ENCODE data around the gene PANK1. TPM values are rescaled to one million over a fixed set of nuclear protein-coding genes. Genes with fewer than 3 reads are reported as not detected.

PANK1 gene
- total and polyA plus RNA-seq, 2 of the 8 experiments (the other 6 are each of a cell fraction or from before 2014, with no cell fraction given) = 18.5 to 40.4 TPM

GRCh38 chr10:89548673-89549072, 96.4 kb downstream of the PANK1 start:
- Histone ChIP-seq H3K9me3 (ENCODE audit: insufficient read depth in 2 of 2, low read depth in 1 of 2, low read length in 1 of 2) (no peaks in the 10 kb centered on the region), H3K18ac (ENCODE audit: extremely low read depth, low read length) (no peak overlapping the region), H3K56ac (replicated peaks; ENCODE audit: insufficient read length, low read depth, low read length) (no peak overlapping the region), H3K36me3 (ENCODE audit: control insufficient read depth in 2 of 4, insufficient read depth in 4 of 4, low read length in 3 of 4) (no peaks in the 10 kb centered on the region), H4K20me1 (replicated peaks in 1 of 2; ENCODE audit: control insufficient read depth in 1 of 2, insufficient read depth in 2 of 2, low read length in 2 of 2) (no peaks in the 10 kb centered on the region), H3K27ac (ENCODE audit: low read depth, low read length) (no peak overlapping the region), H3K79me1 (ENCODE audit: low read depth, low read length) (no peaks in the 10 kb centered on the region), H2BK20ac (ENCODE audit: low read length) (no peak overlapping the region), H3K79me2 (ENCODE audit: control insufficient read depth in 1 of 2, insufficient read depth in 2 of 2, low read length in 2 of 2) (no peaks in the 10 kb centered on the region), H3K4me1 (replicated peaks in 1 of 4; ENCODE audit: control insufficient read depth in 3 of 4, insufficient read depth in 4 of 4, low read length in 3 of 4) (no peaks in the 10 kb centered on the region), H4K8ac (ENCODE audit: extremely low read depth, insufficient read depth, low read length) (no peak overlapping the region), H3K4me2 (ENCODE audit: insufficient read depth in 1 of 2, low read depth in 2 of 2, low read length in 2 of 2) (no peak overlapping the region), H3K23ac (ENCODE audit: insufficient read length) (no peak overlapping the region), H3K27me3 (replicated peaks in 1 of 4; ENCODE audit: control insufficient read depth in 3 of 4, extremely low read depth in 1 of 4, insufficient read depth in 3 of 4, low read length in 3 of 4) (no peaks in the 10 kb centered on the region), H2AFZ (ENCODE audit: low read length) (no peak overlapping the region), H2BK120ac (replicated peaks; ENCODE audit: low read depth, low read length) (no peak overlapping the region), H3K23me2 (ENCODE audit: low read depth, low read length) (no peaks in the 10 kb centered on the region), H3K4ac (replicated peaks; ENCODE audit: insufficient read length, low read depth, low read length) (no peak overlapping the region), H3K14ac (ENCODE audit: insufficient read length) (no peak overlapping the region), H2BK15ac (ENCODE audit: low read length) (no peak overlapping the region), H2BK5ac (ENCODE audit: low read depth, low read length) (no peak overlapping the region), H2AK5ac (ENCODE audit: low read depth, low read length) (no peak overlapping the region), H4K91ac (replicated peaks; ENCODE audit: insufficient read length, low read length) (no peak overlapping the region), H4K5ac (ENCODE audit: insufficient read length, low read depth, low read length) (no peak overlapping the region), H3K4me3 (ENCODE audit: extremely low read depth in 1 of 4, insufficient read depth in 2 of 4, low read depth in 3 of 4, low read length in 4 of 4) (no peak overlapping the region), H2BK12ac (ENCODE audit: low read depth, low read length) (no peak overlapping the region), H3K9ac (replicated peaks in 1 of 4; ENCODE audit: extremely low read depth in 1 of 4, low read depth in 3 of 4, low read length in 3 of 4) (no peak overlapping the region)
- POLR2A ChIA-PET (ENCODE audit: partially characterized antibody) = no interaction called here
- WGBS, 2 experiments (ENCODE audit: extremely low coverage in 1 of 2, insufficient coverage in 1 of 2, insufficient read length in 1 of 2, insufficient replicate concordance in 2 of 2, low coverage in 1 of 2, low lambda C conversion rate in 2 of 2, missing lambda C conversion rate in 1 of 2) = 92% methylated on average over 6 of the region's 6 CpGs; no CpG with 5 or more reads in 1 of the 2 experiments
- FAIRE-seq (no peak), DNase-seq (ENCODE audit: low read depth in 1 of 2, low spot score in 2 of 2) (no peak)
- CTCF ChIA-PET (ENCODE audit: partially characterized antibody) = interaction anchor here (1.0 to 1.4 kb wide), 3 partner anchors 82 to 331 kb away, joined by 3 to 4 read pairs (median 4); no protein-coding TSS in a partner anchor
- TF ChIP-seq BCL11A (IDR thresholded peaks at IDR 0.05; ENCODE audit: low read depth in 2 of 2, low read length in 2 of 2) (no peak), SUZ12 (IDR thresholded peaks at IDR 0.05; ENCODE audit: low read length) (no peak), CBX5 (IDR thresholded peaks at IDR 0.05; ENCODE audit: low read depth, low read length) (no peak), TAF7 (optimal IDR thresholded peaks at IDR 0.05; ENCODE audit: borderline replicate concordance, low read depth, low read length) (no peak), EP300 (IDR thresholded peaks at IDR 0.05; ENCODE audit: borderline replicate concordance in 1 of 2, low read depth in 2 of 2, low read length in 2 of 2) (no peak), SRF (IDR thresholded peaks at IDR 0.05; ENCODE audit: low read depth, low read length) (no peak), TEAD4 (IDR thresholded peaks at IDR 0.05; ENCODE audit: low read depth, low read length) (no peak), POLR2A (IDR thresholded peaks at IDR 0.05; ENCODE audit: control extremely low read depth in 1 of 2, low read depth in 2 of 2, low read length in 2 of 2) (no peak)

Measured in H1 (cell line).